HG02852 (cell line): Measurements from ENCODE around the gene BBS9.
"Not testable (repeated sequence)": the region's sequence is repeated elsewhere in the genome, so short reads cannot be mapped to it uniquely, and the experiment has no call there.

Experiments used
- ATAC-seq: cut with Tn5 transposase; IDR thresholded peaks from one replicate; pipeline ENCODE4 v1.9.1; 2021; ENCODE audit warnings: mild to moderate bottlenecking, moderate library complexity; ENCODE audit not compliant: unreplicated experiment

BBS9 gene

DNA sequence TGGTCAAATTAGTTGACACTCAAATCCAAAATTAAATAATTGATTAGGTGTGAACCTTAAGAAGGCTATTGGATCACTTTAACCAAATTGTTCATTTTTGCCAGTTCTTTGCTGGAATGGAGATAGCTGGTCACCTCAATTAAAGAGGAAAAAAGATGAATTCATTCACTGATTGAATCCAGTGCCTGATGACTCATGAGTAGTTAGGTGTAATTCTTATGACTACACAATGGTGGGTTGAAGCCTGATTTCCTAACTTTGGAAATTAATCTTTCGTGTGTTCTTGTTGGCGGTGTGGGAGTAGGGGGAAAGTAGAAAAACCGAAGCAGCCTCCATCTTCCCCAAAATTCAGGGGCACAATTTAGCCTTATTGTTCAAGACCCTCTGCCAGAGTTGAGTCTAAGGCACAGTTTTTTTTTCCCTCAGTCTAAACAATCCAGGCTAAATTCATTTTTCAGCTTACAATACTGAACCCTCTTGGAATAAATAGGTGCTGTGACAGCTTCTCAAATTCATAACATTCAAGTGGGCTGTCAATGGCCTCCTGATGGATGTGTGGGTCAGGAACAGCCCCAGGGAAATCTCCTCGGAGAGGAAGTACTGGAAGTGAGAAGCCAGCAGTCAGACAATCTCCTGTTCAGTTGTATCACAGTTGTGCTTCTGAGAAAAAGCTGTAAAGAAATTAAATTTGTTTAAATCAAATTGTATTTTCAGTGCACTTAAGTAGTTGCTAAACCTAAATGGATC, 356.6 kb downstream of the BBS9 start:
- no peak for ATAC-seq

DNA sequence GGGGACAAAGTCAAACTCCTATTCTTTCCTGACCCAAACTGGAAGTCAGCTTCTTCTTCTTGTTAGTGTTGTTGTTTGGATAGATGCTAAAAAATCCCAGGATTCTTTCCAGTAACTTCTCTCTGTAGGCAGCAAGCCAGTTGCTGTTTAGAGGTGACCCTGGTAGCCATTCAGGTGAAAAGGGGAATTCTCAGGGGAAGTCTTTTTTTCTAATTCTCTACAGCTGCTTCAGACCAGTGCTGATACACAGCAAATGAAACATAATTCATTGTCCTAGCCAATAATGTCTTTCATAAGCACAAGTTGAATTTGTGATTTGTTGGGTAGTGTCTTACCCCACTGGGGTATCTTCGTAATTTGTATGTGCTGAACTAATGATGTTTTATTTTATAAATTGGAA, 357.3 kb downstream of the BBS9 start:
- ATAC-seq, result no peak

DNA sequence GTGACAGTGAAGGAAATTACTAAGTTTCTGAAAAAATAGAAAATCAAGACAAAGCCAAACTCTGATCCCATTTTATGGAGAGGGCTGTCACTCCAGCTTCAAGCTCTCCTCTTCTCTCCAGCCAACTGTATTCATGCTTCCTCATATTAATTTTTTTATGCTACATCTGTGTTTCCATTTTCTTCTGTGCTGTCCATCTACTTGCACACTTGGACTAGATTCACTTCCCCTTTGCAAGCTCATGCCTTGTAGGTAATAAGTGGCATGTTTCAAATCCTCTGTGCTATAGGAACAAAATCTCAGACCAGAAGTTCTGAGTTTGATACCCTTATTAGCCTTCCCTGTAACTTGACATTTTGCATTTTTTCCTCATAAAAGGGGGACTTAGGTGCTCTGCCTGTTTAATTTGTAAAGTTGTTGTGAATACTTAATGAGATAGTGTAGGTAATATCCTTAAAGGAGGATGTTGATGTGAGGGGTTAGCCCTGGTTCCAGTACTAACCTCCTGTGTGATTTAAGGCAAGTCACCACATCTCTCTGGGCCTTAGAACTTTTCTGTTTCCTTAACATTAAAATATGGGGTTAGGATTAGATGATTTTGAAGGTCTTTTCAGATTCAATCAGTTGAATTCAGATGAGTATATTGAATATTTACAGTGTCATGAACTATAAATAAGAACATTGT, 358.8 kb downstream of the BBS9 start:
- peak; percentile 72 for ATAC-seq

DNA sequence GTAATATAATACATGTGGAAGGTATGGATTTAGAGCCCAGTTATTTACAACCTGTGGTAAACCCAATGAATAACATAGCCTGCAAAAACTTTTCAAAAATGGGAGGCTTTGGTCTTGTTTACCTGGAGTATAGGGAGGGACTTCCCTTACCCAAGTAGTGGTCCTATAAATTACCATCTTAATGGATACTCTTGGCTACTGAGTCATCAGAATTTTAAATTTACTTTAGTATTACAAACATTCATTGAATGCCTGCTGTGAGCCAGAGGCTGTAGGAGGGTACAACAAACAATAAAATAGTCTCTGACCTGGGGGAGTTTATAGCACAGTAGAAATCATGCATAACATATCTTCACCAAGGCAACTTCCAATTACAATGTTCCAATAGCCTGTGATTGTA, 365.1 kb downstream of the BBS9 start:
- ATAC-seq, result no peak

DNA sequence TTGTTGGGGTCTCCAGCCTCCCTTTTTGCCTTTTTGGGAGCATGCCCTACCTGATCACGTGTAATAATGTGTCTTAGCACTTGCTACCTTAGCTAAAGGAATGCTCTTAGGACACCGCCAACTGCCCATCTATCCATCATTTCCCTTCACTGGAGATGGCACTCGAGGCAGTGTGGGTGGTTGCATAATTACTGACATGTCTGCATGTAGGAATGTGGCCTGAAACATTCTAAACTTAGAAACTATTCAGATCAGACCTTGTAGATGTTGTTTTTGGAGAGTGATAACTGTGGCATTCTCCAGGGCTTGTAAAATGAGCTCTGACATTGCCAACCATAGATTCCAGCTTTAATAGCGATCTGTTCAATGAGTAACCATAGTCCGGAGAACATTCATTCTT, 365.8 kb downstream of the BBS9 start:
- no peak for ATAC-seq

DNA sequence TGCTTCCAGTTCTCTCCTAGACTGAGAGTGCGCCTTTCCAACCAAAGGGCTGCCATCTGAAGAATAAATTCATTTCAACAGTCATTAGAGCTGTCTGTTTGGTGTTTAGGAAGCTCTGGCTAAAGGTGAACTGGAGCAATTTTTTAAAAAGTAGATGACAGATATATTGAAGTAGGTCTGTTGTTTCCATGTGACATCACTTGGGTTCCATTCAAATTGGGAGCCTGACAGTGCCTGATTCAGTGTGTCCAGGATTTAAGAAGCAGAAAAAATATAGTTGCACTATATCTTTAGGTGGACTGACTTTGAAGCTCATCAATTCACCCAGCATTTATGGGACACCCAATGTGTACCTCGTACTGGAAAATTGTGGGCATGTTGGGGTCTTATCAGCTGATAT, 367.7 kb downstream of the BBS9 start:
- no peak for ATAC-seq

DNA sequence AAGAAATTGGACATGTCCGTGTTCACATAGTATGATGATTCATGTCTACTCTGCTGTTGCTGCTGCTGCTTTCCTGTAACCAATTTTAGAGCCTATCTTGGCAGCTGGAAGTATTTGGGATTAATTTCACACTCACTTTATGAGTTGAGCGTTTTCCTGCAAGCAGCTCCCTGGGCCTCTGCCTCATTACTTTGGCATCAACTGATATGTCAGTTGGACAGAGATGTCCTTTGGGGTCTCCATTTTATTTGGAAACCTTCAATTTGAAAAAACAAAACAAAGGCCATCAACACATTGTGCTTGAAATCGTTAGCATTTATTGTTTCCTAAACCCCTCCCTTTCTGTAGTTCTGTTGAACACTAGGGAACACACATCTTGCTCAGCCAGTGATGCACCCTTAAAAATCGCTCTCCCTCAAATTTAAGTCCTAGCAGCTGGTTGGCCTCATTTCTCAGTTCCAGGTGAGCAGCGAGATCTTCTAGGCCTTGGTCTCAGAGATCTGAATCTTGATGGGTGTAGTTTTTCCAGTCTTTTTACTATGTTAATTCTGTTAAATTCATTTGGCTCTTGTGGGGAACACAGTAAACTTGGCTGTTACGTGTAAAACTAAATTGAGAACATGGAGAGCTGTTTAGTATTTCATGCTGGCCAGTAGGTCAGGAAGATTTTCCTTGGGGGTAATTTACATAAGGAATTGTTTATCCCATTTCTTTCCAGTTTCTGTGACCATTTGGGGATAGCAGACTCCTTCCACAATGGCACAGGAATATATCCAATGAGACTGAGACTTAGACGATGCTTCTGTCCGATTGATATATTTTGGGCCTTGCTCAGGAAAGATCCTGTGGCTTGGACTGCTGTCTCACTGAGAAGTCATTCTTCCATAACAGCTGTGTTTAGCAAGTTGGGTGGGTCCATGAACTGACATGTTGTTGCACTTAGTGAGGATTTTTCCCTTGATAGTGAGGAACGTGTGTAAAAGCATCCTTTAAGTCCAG, 371.6 kb downstream of the BBS9 start:
- ATAC-seq, result no peak

DNA sequence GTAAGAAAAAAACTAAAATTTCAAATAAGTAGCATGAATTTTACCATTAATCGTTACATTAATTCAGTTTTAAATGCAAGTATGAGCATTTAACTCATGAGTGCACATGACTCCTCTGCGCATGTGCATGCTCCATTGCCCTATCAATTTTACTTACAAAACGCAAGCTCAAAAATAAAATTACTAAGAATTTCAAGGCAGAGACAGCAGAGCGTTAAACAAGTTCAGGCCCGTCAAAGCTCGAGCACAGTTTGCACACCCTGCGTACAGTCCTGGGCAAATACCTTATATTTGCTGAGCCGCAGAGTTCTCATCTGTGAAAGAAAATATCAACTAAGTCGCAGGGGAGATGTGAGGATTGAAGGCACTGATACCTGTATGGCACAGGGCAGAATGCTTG, 373.6 kb downstream of the BBS9 start:
- ATAC-seq, result no peak

DNA sequence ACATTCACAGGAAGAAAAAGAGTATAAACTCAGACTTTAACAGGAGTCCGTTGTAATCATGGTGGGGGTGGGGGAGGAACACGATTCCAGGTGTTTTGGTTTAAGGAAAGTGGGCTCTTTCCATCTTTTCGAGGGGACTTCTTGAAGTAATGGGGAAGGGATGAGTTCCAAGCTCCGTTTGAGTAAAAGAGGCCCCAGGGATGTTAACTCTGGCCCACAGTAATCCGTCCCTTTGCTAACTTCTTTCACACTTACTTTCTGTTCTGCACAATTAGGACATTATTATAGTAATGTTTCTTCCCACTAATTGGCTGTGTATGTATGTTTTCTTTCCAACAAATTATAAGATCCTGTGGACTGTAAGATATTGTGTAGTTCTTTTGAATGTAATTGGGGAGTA, 374.4 kb downstream of the BBS9 start:
- ATAC-seq, result no peak

DNA sequence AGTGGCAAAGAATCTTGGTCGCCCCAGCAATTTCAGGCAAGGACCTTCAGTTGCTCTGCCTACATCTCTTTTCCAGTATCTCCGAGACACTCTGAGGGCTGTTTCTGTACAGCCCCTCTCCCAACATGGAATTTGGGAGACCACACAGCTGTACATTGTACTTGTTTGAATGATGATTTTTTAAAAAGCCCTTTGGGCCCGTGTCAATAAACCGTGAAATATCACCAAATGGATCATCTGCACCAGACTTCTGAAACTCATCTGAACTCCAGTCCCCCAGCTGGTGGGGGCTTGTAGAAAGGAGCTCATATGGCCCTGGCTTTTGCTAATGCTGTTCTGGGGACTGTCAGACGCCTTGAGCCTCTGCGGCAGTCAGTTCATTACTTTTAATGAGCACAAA, 374.9 kb downstream of the BBS9 start:
- ATAC-seq, result no peak

DNA sequence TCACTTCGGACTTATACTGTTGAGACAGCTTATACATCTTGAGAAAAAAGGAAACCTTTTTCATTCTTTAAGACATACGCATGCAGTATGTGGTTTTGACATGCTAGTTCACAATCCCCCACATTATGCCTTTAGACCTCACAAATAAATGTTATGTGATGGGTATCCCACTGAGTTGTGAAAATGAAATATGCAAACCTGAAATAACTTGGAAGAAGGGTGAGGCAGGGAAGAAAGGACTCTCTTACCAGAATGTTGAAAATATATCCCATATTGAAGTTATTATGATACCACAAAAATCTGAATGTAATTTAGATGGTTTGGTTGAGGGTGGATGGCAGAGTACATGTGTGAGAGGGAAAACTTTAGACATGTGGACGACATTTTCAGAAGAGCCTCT, 379.8 kb downstream of the BBS9 start:
- ATAC-seq, result no peak

DNA sequence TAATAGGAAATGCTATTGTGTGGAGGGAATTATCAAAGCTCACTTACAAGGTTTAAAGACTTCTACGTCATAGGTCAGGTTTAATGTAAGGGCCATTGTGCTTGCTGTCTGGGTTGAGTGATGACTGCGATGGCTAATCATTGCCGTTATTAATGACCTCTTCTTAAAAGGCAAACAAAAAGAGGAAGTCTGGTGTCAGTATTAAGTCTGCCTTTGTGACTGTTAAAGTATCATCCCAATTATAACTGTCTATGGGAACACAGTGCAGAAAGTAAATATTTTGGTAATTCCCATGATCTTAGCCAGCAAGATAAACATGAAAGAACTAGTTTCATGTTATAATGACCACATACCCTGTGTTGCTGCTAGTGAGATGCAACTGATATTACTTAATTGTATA, 382.4 kb downstream of the BBS9 start:
- ATAC-seq, result no peak

DNA sequence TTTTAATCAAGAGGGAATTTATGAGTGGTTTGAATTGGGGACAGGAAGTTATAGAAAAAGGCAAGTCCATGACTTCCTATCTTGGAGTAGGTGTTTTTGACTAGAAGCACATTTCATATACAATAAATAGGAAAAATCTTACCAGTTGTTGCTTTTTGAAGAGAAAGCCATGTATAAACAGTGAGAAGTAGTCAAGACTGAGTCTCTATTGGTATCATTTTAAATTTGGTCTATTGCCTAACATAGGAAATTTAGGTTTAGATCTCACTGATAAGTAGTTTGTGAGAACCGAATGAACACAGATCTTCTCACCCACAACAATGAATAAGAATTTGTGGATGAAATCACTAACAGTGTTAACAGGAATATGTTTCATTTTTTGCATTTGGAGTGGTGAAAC, 387.2 kb downstream of the BBS9 start:
- ATAC-seq, result no peak

DNA sequence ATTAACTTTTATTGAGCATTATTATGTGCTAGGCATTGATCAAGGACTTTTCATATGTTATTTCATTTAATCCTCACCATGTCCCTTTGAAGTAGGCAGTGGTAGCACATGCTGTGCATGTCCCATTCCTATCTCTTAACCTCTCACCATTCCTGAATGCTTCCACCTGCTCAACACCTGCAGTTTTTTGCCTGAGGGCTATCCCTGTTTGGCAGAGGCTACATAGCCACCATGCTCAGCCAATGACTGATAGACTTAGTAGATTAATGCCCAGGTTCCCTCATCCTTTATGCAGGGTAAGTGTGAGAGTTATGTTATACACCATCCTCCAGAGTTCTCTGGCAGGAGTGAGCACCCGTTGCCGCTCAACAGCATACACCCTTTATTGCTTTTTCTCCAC, 387.8 kb downstream of the BBS9 start:
- ATAC-seq, result no peak

DNA sequence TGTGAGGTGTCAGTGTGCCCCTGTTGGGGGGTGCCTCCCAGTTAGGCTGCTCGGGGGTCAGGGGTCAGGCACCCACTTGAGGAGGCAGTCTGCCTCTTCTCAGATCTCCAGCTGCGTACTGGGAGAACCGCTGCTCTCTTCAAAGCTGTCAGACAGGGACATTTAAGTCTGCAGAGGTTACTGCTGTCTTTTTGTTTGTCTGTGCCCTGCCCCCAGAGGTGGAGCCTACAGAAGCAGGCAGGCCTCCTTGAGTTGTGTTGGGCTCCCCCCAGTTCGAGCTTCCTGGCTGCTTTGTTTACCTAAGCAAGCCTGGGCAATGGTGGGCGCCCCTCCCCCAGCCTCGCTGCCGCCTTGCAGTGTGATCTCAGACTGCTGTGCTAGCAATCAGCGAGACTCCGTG, 397.6 kb downstream of the BBS9 start:
- ATAC-seq, result not testable (repeated sequence)

DNA sequence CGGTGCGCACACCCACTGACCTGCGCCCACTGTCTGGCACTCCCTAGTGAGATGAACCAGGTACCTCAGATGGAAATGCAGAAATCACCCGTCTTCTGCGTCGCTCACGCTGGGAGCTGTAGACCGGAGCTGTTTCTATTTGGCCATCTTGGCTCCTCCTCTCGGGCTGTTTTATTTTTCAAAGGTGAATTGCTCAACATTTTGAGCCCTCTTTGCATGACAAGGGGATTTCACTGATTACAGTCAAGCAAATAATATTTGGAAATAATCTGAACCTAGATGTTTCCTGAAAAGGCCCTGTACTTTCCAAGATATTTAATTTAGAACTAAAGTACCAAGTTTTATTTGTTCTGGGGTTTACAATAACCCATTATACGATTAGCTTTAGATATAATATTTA, 398.2 kb downstream of the BBS9 start:
- not testable (repeated sequence) for ATAC-seq

DNA sequence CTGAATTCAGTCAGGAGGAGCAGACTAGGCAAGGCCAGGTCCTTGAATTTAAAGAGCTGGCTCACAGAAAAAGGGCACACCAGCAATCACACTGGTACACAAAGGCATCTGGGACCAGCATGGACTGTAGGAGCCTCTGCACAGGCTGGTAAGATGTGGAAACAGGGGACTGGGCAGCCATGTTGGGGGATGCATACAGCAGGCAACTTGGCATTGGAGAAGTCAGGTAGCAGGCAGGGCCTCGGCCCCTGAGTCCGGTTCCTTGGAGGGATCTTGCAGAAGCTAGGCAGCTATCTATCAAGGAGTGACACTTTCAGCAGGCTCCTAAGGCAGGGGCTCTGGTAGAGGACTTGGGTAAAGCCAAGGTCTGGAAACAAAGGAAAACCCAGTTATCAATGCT, 399.7 kb downstream of the BBS9 start:
- no peak for ATAC-seq

DNA sequence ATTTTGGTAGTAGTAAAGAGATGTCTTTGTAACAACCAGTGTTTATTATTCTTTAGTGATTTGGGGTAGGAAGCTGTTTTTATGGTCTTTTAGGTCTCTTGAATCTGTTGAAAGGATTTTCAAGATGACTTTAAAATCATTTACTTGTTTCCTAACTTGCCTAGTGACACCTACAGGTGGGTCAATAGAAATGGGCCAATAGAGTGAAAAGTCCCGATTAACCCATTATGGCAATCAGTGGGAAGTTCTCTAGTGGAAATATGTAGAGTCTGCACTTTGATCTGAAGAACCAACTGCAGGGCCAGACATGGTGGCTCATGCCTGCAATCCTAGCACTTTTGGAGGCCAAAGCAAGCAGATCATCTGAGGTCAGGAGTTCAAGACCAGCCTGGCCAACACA, 401.3 kb downstream of the BBS9 start:
- ATAC-seq, result no peak

DNA sequence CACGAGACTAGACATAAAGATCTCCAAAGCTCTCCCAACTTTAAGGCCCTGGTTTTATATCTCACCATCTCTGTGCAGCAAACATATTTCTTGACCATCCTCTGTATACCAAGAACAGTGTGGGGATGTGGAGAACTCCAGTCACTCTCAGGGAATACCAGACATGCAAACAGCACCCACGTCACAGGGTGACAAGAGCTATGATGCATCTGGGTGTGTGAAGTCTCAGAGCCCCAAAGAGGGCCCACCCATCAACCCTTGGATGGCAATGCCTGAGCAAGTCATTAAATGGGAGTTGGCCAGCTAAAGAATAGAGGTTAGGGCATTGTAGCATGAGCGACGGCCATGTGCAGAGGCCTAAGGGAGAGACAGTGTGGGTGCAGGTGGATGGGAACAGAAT, 402.5 kb downstream of the BBS9 start:
- no peak for ATAC-seq

DNA sequence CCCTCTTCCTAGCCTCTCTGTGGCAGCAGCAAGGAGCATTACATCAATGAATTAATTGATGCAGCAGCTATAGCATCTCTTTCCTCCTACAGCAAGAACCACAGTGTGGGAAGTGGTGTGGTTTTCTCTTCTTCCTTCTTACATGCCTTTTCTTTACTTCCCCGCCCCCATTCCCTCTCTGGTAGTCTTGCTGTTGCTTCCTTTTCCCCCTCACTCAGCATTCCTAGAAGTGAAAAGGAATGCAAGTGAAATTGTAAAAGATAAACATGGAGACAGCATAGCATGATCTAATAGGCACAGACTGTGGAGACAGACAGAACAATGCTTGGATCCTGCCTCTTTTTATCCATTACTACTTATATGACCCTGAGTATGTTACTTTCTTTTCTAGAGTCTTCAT, 405.5 kb downstream of the BBS9 start:
- ATAC-seq, result no peak

DNA sequence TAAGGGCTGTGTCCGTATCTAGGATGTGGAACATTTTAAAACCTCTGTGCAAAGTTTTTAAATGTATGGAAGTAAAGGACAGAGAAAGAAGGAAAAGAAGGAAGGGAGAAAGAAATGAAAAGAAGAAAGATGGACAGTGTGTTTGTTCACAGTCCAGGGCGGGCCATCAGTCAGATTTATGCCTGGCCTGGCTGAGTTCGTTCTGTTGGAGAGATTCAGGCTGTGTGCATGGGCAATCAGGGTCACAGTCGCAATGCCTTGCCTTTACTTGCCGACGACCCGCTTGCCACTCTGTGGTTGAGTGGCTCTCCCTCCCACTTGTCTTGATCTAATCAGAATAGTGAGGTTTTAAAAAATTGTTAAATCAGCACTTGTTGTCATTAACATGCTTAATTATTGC, 406.6 kb downstream of the BBS9 start:
- no peak for ATAC-seq
